ENCODE data around the gene RHOBTB1.

Gene RHOBTB1, protein sequence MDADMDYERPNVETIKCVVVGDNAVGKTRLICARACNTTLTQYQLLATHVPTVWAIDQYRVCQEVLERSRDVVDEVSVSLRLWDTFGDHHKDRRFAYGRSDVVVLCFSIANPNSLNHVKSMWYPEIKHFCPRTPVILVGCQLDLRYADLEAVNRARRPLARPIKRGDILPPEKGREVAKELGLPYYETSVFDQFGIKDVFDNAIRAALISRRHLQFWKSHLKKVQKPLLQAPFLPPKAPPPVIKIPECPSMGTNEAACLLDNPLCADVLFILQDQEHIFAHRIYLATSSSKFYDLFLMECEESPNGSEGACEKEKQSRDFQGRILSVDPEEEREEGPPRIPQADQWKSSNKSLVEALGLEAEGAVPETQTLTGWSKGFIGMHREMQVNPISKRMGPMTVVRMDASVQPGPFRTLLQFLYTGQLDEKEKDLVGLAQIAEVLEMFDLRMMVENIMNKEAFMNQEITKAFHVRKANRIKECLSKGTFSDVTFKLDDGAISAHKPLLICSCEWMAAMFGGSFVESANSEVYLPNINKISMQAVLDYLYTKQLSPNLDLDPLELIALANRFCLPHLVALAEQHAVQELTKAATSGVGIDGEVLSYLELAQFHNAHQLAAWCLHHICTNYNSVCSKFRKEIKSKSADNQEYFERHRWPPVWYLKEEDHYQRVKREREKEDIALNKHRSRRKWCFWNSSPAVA

DNA sequence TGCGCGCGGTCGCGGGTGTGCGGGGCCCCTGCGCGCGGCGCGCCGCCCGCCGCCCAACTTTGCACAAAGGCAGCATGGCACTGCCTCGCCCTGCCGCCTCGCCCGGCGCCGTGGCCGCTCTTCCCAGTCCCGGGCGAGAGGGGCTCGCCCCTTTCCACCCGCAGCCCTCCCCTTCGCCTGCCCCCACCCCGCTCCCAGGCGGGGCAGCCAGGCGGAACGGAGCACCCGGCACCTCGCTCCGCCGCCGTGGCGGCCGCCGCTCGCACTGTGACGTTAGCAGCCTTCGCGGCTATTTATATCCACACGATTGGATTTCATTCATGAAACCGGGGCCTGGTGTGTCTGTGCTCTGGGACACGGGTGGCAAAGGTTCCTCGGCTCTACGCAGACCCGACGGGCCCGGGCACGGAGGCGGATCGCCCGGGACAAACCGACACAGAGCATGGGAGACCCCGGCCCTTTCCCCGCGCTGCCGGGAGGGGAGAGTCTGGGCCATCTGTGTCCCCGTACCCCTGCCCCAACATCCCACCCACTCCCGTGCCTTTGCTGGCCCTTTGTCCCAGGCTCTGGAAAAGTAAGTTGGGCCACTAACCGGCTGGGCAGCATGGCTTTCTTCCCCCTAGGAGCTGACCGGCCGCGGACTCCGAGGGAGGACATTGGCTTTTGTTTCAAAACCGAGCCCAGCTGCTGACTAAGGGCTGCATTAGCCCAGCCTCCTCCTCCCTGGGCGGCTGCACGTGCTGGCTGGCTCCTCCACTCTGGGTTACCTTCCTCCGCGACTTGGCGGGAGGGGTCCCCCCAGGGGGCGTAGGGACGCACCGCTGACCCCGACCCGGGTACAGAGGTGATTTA, at the start of gene RHOBTB1:
RHOBTB1 (minus strand) TSS at position 128 of the 852 bp plus-strand sequence. CDS start 32,643 bp downstream, outside the sequence.
- Histone ChIP-seq H3K27me3 (ENCODE audit: control insufficient read depth, insufficient read depth, low read length) (peaks cover 12% of the 10 kb centered on the region), H3K9ac (ENCODE audit: low read depth, low read length) (peak within 1 kb of the TSS; percentile 79), H3K9me3 (ENCODE audit: control insufficient read depth, insufficient read depth, low read length) (no peaks in the 10 kb centered on the region), H3K4me3 (ENCODE audit: low read depth, low read length) (peak within 1 kb of the TSS; percentile 70), H3K36me3 (ENCODE audit: control insufficient read depth, insufficient read depth, low read length) (no peaks in the 10 kb centered on the region), H3K27ac (ENCODE audit: low read depth, low read length) (peak within 1 kb of the TSS; percentile 76), H3K4me1 (ENCODE audit: control insufficient read depth, insufficient read depth, low read length) (peaks cover 7% of the 10 kb centered on the region)

DNA sequence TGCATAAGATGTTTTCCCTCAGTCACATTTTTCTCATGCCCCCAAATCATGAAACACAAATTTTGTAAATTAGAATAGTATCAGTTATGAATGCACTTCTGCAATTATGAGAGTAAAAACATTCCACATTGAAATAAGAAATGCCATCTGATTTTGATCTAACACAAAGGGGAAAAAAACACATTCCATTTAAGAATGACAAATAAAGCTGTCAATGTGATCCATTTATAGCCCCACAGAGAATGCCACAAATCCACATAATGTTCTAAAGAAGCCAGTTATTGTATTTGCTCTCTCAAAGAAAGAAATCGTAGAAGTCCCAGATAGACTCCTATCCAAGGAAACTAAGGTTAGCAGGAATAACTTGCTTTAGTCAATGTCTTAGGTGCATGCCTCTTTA, 48.7 kb upstream of the RHOBTB1 start:
- H3K4me3 ChIP-seq (ENCODE audit: low read depth, low read length) = no peak overlapping the region
- H3K9ac ChIP-seq (ENCODE audit: low read depth, low read length) = no peak overlapping the region
- no peaks in the 10 kb centered on the region for H3K4me1 ChIP-seq (ENCODE audit: control insufficient read depth, insufficient read depth, low read length)
- H3K27me3 ChIP-seq (ENCODE audit: control insufficient read depth, insufficient read depth, low read length) = no peaks in the 10 kb centered on the region
- no peaks in the 10 kb centered on the region for H3K36me3 ChIP-seq (ENCODE audit: control insufficient read depth, insufficient read depth, low read length)
- no peaks in the 10 kb centered on the region for H3K9me3 ChIP-seq (ENCODE audit: control insufficient read depth, insufficient read depth, low read length)
- H3K27ac ChIP-seq (ENCODE audit: low read depth, low read length) = no peak overlapping the region

DNA sequence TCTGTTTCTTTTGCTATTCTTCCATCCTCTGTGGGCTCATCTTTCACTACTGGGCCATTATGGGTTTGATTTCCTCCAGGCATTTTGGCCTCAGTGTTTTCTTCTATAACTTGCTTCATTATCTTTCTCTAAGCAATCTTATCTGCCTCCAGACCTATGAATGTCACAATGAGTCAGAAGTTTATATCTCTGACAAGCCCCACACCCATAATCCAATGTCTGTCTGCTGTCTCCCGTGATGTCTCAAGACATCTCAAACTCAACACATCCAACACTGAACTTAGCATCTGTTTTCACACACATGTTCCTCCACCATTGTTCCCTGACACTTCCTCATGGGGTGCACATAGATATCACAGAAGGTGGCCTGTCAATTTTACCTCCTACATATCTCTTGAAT, 46.7 kb upstream of the RHOBTB1 start:
- Histone ChIP-seq H3K9me3 (ENCODE audit: control insufficient read depth, insufficient read depth, low read length) (no peaks in the 10 kb centered on the region), H3K9ac (ENCODE audit: low read depth, low read length) (no peak overlapping the region), H3K36me3 (ENCODE audit: control insufficient read depth, insufficient read depth, low read length) (no peaks in the 10 kb centered on the region), H3K4me3 (ENCODE audit: low read depth, low read length) (no peak overlapping the region), H3K27me3 (ENCODE audit: control insufficient read depth, insufficient read depth, low read length) (no peaks in the 10 kb centered on the region), H3K4me1 (ENCODE audit: control insufficient read depth, insufficient read depth, low read length) (peaks cover 5% of the 10 kb centered on the region; the same call in 1 of the 2 replicates), H3K27ac (ENCODE audit: low read depth, low read length) (no peak overlapping the region)

DNA sequence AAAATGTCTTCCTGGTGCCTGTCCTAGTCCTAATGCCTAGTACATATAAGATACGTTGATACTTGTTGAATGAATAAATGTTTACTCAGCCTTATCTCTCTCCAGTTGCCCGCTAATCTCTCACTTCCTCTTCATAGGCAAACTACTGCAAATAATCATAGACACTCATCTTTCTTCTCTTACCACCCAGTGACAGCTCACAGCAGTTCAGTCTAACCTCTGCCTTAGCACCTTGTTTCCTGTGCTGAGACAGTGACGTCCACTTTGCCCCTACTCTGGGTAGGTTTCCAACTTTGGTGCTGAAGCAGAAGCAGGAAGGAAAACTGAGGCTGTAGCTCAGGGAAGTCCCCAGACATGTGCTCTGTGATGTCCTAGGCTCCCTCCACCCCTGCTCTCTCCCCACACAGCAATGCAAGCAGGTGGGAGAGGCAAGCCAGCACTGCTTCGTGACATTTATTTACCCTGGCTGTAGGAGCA, 45.5 kb upstream of the RHOBTB1 start:
- no peak overlapping the region for H3K27ac ChIP-seq (ENCODE audit: low read depth, low read length)
- no peak overlapping the region for H3K9ac ChIP-seq (ENCODE audit: low read depth, low read length)
- H3K4me3 ChIP-seq (ENCODE audit: low read depth, low read length) = no peak overlapping the region
- no peaks in the 10 kb centered on the region for H3K9me3 ChIP-seq (ENCODE audit: control insufficient read depth, insufficient read depth, low read length)
- no peaks in the 10 kb centered on the region for H3K27me3 ChIP-seq (ENCODE audit: control insufficient read depth, insufficient read depth, low read length)
- H3K36me3 ChIP-seq (ENCODE audit: control insufficient read depth, insufficient read depth, low read length) = no peaks in the 10 kb centered on the region
- H3K4me1 ChIP-seq (ENCODE audit: control insufficient read depth, insufficient read depth, low read length) = peaks cover 5% of the 10 kb centered on the region; the same call in 1 of the 2 replicates

DNA sequence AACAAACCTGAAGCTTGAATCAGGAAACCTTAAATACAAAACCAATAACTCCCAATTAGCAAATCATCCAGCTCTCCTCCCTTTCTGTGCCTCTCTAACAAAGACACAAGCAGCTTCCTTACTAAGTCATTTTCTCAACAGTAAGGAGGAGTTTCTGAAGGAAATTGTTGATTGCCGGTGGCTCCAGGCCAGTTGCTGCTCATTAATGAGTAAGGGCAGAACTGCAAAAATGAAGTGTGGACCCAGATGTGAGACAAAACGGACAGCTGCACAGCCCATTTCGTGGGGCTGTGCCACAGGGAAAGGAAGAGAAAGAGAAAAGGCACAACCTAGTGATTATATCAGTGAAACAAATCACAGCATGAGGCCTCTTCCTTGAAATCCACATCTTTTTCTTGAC, 42.8 kb upstream of the RHOBTB1 start:
- H3K9me3 ChIP-seq (ENCODE audit: control insufficient read depth, insufficient read depth, low read length) = no peaks in the 10 kb centered on the region
- H3K36me3 ChIP-seq (ENCODE audit: control insufficient read depth, insufficient read depth, low read length) = no peaks in the 10 kb centered on the region
- no peak overlapping the region for H3K9ac ChIP-seq (ENCODE audit: low read depth, low read length)
- H3K27me3 ChIP-seq (ENCODE audit: control insufficient read depth, insufficient read depth, low read length) = no peaks in the 10 kb centered on the region
- H3K27ac ChIP-seq (ENCODE audit: low read depth, low read length) = no peak overlapping the region
- H3K4me3 ChIP-seq (ENCODE audit: low read depth, low read length) = no peak overlapping the region
- peaks cover 5% of the 10 kb centered on the region; the same call in 1 of the 2 replicates for H3K4me1 ChIP-seq (ENCODE audit: control insufficient read depth, insufficient read depth, low read length)

DNA sequence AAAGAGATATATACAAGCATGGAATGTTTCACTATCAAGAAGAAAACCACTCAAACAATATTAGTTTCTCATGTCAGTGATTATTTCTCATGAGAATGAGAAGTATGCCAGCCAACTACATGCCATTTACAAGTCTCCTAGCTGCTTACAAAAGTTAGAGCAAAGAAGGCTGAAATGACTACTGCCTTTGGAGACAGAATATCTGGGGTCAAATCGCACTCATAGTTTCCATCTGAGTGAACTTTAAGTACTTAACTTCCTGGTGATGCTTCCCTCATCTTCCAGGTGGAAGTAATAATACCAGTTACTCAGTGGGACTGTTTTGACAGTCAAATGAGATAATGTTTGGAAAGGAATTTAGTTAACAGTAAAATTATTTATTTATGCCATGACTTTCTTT, 42.0 kb upstream of the RHOBTB1 start:
- Histone ChIP-seq H3K9ac (ENCODE audit: low read depth, low read length) (no peak overlapping the region), H3K9me3 (ENCODE audit: control insufficient read depth, insufficient read depth, low read length) (no peaks in the 10 kb centered on the region), H3K27ac (ENCODE audit: low read depth, low read length) (no peak overlapping the region), H3K27me3 (ENCODE audit: control insufficient read depth, insufficient read depth, low read length) (no peaks in the 10 kb centered on the region), H3K4me3 (ENCODE audit: low read depth, low read length) (no peak overlapping the region), H3K4me1 (ENCODE audit: control insufficient read depth, insufficient read depth, low read length) (peaks cover 5% of the 10 kb centered on the region; the same call in 1 of the 2 replicates), H3K36me3 (ENCODE audit: control insufficient read depth, insufficient read depth, low read length) (no peaks in the 10 kb centered on the region)

DNA sequence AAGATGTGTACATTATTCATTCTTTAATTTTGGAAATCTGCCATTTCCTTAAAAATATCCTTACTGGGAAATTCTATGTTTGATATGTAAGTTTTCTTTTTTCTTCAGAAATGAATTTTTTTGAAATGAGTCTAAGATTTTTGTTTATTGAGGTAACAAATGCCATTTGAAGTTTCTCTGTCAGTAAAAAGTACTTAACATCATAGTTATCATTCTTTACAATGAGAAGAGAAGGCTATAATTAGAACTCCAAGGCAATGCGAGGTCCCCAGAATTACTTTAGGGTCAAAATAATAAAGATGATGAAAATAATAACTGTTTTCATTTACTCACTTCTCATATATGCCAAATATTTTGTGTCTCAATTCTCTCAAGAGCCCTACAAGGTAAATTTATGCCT, 37.0 kb upstream of the RHOBTB1 start:
- Histone ChIP-seq H3K4me3 (ENCODE audit: low read depth, low read length) (no peak overlapping the region), H3K9ac (ENCODE audit: low read depth, low read length) (no peak overlapping the region), H3K9me3 (ENCODE audit: control insufficient read depth, insufficient read depth, low read length) (no peaks in the 10 kb centered on the region), H3K4me1 (ENCODE audit: control insufficient read depth, insufficient read depth, low read length) (no peaks in the 10 kb centered on the region; the same call in 1 of the 2 replicates), H3K36me3 (ENCODE audit: control insufficient read depth, insufficient read depth, low read length) (no peaks in the 10 kb centered on the region), H3K27me3 (ENCODE audit: control insufficient read depth, insufficient read depth, low read length) (no peaks in the 10 kb centered on the region), H3K27ac (ENCODE audit: low read depth, low read length) (no peak overlapping the region)

DNA sequence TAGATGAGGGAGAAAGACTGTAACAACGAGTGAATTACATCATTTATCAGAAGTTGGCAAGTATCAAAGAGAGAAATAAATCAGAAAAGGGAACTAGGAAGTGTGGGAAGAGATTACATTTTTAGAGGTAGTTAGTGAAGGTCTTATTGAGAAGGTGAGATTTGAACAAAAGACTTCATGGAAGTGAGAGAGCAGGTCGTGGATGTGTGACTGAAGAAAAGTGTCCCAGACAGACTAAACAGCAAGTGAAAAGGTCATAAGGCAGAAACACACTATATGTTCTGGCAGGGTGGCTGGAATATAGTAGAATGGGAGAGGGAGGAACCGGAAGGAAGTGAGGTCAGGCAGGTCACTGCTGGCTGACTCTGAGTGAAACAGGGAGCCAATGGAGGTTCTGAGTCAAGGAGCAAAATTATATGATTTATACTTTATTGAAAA, 35.7 kb upstream of the RHOBTB1 start:
- no peaks in the 10 kb centered on the region for H3K36me3 ChIP-seq (ENCODE audit: control insufficient read depth, insufficient read depth, low read length)
- no peaks in the 10 kb centered on the region for H3K4me1 ChIP-seq (ENCODE audit: control insufficient read depth, insufficient read depth, low read length)
- H3K27me3 ChIP-seq (ENCODE audit: control insufficient read depth, insufficient read depth, low read length) = no peaks in the 10 kb centered on the region
- no peaks in the 10 kb centered on the region for H3K9me3 ChIP-seq (ENCODE audit: control insufficient read depth, insufficient read depth, low read length)
- H3K4me3 ChIP-seq (ENCODE audit: low read depth, low read length) = no peak overlapping the region
- no peak overlapping the region for H3K27ac ChIP-seq (ENCODE audit: low read depth, low read length)
- no peak overlapping the region for H3K9ac ChIP-seq (ENCODE audit: low read depth, low read length)

DNA sequence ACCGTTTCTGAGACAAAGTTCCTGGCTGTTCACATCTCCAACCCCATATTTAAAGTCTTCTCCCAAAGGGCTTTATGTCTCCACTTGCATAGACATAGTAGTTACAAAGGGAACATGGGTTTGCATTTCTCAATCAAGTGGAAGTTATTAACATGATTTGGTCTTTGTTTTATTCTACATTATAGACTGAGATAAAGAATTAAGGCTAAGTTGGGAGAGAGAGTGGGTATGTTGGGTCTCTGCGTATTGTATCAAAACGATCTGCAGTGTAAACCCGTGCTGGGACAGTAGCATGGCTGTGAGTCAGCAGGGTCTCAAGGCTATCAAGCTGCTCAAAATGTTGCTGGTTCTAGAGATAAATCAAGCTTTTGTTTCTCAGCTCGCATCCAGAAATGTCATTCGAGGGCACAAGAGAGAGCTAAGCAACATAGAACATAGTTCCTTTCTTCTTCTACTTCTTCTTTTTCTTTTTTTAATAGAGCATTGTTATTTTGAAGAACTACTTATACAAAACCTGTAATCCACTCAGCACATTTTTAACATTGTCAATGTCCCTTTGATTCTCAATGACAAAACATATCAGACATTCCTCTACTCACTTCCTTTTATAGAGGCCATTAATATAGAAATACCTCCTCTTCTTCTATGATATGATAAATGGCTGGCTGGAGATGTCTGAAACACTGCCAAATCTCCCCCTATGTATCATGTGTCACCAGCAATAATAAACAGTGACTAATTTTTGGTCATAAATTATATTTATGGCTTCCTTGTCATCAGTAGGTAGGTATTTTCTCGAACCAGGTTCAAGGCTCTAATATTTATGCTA, 34.5 kb upstream of the RHOBTB1 start:
- Histone ChIP-seq H3K27ac (ENCODE audit: low read depth, low read length) (no peak overlapping the region), H3K9me3 (ENCODE audit: control insufficient read depth, insufficient read depth, low read length) (no peaks in the 10 kb centered on the region), H3K4me1 (ENCODE audit: control insufficient read depth, insufficient read depth, low read length) (no peaks in the 10 kb centered on the region), H3K4me3 (ENCODE audit: low read depth, low read length) (no peak overlapping the region), H3K27me3 (ENCODE audit: control insufficient read depth, insufficient read depth, low read length) (no peaks in the 10 kb centered on the region), H3K9ac (ENCODE audit: low read depth, low read length) (no peak overlapping the region), H3K36me3 (ENCODE audit: control insufficient read depth, insufficient read depth, low read length) (no peaks in the 10 kb centered on the region)
